Left cardiac atrium (tissue), 4 donors: Measurements from ENCODE around the gene NTM. TPM values are rescaled to one million over a fixed set of nuclear protein-coding genes. Genes with fewer than 3 reads are reported as not detected.
A peak's percentile ranks its signal among the peaks of the same experiment; 100 is the strongest.

ENCODE experiments used
- ATAC-seq, 2 donors: fragments of 200-7000 bp; cut with Tn5 transposase; one replicate each; pipeline ENCODE4 v1.9.1; 2020; ENCODE audit warnings: mild to moderate bottlenecking in 2 of 2, moderate library complexity in 2 of 2
- DNase-seq: peaks from one replicate; pipeline ENCODE4 v3.0.0-alpha.2; 2020
- intact Hi-C, 2 donors: fragments of 100-400 bp; cut with DNase I; formaldehyde crosslinking; loops; one replicate each; pipeline versions ENCODE4 v1.14.1 to v1.15.1; 2022 to 2023
- total RNA-seq, 2 donors: library from RNA; stranded (reverse); fragmentation: NEBNext Ultra II Directional; extraction: Animal tissue kit (Norgen Biotek cat#: 25700); gene quantifications; one replicate each; pipeline ENCODE4 v1.2.1, GENCODE V29; 2021
- donor health status: DM: no; HTN: yes; CAD: no.
- donor health status: DM: no; HTN: yes; CAD: no; lungs with severe emphysema.
- donor health status: DM: yes; HTN: yes; CAD: no.
- donor health status: Dilated cardiomyopathy.

NTM gene
- total RNA-seq, 2 donors from 2014 or later = 21.5 to 37.4 TPM

DNA sequence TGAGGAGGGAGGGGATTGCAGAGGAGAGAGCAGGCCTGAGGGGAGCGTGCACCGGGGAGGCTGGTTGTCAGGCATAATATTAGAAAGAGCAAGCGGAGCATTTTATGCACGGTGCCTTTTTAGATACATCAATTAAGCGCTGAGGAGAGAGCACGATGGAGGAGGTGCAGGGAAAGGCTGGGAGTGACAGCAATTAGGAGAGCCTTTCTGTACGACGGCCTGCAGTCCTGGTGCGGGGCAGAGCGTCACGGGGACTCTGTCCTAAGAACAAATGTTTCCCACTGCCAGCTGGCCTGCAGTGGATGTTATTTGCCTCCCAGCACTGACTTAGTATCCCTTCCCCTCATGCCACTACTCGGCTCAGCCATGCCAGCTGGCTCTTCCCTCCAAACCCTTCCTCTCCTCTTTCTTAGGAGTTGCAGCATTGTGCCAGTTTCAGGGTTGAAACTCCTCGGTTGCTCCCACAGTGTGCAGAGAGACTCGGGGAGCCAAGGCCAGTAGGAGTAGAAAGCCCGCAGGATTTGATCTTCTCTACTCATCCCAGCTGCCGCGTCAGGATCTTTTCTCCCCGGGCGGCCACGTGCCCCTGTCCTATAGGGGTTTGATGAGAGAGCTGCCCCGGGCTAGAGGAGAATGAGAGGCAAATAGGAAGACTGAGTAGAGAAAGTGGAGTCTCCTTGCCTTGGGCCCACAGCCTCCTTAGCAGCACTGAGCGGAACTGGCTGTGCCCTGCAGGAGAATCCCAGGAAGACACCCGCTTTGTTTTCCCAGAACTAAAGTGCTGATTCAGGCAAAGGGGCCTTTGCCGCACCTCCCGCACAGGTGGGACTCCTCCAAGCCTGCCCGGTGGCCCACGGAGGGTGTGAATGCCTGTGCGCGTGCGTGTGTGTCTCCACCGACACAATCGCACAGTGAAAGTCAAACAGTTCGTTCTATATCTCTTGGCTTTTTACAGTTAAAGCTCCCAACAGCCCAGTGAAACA is 875.3 kb downstream of the NTM start:
- ATAC-seq (peak; percentile 21 to 27), DNase-seq (no peak)
- intact Hi-C loops = no loop called here

DNA sequence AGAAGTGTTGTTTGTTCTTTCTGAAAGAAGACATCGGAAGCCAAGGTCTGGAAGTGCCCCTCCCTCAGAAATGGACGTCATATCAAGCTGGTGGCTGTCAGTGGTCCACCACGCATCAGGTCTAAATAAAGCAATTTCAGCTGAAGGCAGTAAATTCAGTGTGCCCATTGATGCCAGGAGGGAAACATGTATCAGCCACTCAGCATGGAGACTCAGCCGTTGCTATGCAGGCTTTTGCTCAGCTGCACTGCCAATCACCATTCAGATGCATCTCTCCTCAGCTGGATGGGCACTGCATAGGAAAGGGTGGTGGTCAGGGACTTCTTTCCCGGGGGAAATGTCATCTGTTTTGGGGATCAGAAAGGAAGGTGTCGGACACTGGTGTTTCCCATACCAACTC is 878.2 kb downstream of the NTM start:
- no peak for ATAC-seq
- DNase-seq = no peak
- intact Hi-C loops = no loop called here

DNA sequence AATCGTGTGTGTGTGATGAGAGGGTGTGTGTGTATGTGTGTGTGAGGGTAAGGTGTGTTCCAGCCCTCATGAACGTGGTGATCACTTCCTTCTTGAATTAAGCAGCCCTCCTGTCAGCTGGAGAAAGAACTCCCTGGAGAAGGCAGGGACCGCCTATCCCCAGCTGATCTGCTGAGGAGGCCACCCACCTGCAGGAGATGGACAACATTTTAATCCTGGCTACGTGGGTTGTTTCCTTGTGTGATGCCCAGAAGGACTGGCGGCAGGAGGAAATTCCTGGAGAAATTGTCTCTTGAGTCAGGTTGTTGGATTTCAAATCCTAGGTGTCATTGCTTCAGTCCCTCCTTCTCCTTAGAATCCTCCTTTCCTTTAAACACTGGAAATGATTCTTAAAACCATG is 878.8 kb downstream of the NTM start:
- intact Hi-C loops = no loop called here
- DNase-seq (no peak), ATAC-seq (no peak)

DNA sequence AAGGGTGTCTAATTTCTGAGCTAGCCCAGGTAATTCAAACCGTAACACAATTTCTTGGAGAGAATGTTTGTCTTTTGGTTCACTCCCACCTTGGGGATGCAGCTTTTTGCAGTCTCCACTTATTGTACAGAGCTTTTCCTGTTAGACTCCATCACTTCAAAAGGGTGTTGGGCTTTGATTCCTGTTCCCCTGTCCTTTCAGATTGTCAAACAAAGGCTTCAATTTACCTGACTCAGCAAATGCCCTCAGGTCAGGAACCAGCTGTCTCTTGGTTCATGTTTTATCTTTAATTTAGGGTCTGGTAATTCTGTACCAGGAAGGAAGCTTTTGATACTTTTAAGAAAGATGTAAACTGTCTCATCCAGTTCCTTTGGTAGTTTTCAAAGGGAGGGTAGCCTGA is 880.6 kb downstream of the NTM start:
- DNase-seq (no peak), ATAC-seq (no peak)
- intact Hi-C loops = no loop called here

DNA sequence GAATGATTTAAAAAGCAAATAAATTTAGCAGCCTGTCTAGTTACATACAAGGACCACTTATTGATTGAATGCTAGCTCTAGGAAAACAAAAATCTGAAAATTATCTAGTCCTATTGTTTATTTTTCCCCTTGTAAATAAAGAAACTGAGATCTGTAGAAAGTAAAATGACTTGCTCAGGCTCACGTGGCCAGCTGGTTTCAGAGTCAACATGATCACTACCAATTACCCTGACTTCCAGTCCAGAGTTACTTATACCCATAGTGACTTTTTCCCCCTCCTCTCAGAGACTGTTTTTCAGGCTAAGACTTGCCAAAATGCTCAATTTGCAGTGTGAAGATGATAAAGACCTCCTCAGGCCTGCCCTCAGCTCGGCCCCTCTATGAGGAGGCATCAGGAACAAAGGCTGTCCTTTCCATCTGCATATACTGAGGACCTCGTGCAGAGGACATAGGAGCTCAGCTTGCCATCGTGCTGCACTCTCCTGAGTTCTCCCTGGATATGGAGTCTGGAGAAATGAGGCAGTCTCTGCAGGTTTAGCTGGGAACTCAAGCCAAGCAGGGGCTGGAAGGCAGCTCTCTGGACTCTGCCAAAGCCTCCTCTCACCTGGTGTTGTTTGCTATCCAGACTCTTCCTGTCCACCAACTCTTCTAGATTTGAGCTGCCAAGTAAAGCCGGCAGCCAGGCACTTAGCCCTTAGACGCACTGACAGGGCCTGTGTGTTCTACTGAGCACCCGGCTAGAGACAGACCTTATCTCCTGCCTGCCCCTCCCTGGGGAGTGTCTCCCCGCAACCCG is 883.3 kb downstream of the NTM start:
- intact Hi-C loops = no loop called here
- ATAC-seq (peak in 1 of 2 donors; percentile 68), DNase-seq (no peak)

DNA sequence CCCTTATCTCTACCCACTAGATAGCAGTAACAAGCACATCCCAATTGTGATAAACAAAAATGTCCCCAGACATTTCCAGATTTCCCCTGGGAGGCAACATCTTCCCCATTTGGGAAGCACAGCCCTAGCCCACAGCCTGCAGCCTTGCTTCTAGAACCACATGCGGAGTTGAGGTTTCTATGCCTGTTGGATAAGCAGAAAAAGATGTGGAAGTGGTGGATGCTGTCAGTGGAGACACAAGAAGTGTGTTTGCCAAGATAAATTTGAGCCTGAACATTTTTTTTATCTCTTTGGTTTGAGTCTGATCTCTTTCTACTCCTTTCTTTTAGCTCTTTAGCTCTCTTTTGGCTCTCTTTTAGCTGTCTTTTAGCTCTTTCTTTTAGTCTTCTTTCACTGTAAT is 884.5 kb downstream of the NTM start:
- no peak for ATAC-seq
- no peak for DNase-seq
- intact Hi-C loops = no loop called here

DNA sequence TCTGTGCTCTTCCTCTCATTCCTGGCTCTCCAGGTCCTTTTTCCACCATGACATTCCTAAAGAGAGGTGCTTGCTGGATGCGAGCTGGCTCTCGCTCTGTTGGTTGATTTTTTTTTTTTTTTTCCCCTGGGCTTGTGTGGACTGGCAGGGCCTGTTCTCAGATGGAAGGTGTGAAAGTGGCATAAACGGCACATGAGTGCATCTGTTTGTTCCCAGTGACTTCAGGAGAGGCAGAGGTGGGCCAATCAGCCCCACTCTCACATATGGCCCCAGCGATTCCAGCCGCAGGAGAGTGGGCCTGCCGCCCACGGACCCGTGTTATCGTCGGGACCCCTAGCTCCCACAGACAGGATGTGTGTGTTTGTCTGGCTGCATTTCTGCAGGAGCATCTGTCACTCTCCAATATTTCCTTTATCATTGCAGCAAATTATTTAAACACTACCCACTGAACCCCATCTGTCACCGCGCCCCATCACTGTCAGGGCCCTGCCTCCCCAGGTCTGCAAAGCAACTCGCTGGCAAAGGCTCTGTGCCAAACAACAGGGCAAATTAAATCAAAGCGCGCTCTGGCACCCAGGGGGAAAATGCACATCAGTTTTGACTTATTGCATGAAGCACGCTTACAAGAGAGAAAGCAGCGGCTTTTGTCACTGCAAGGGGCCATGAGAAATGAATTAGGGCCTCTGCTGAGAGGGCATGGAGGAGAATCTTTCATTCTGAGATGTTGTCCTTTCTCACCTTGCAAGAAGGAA is 886.3 kb downstream of the NTM start:
- ATAC-seq = no peak
- intact Hi-C loops = no loop called here
- DNase-seq = no peak

DNA sequence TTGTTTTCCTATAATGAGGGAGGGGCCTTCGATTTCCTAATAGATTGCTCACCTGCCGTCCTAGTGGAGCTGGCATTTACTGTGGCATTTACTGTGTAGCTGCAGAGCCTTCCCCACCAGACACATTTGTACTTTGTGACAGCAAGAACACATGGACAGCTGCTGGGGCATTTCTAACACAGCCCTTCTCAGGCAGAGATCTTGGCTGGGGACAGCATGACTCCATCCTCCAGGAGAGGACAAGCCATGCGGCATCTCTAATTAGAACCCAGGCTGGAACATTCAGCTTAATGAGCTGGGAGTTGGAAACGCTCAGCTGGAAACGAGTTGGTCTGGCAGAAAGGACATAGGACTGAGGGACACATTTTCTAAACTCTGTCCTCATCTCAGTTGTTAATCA is 887.5 kb downstream of the NTM start:
- ATAC-seq (no peak), DNase-seq (no peak)
- intact Hi-C loops = no loop called here

DNA sequence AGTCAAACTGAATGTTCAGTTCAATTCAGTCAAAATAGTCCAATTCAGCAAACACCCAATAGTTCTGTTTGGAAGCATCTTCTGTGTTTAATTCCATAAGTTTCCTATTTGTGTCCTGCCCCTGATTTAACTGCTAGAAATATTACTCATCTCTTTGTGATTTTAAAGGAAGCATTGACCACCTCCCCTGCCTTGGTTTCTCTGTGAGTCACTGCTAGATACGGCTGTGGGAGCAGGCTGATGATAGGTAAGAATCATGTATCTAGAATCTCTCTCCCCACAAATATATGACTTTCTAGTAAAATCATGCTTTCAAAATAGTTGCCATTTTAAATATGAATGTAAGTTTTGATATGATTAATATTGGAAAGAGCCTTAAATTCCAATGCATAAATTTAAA is 888.5 kb downstream of the NTM start:
- intact Hi-C loops = no loop called here
- ATAC-seq (no peak), DNase-seq (no peak)

DNA sequence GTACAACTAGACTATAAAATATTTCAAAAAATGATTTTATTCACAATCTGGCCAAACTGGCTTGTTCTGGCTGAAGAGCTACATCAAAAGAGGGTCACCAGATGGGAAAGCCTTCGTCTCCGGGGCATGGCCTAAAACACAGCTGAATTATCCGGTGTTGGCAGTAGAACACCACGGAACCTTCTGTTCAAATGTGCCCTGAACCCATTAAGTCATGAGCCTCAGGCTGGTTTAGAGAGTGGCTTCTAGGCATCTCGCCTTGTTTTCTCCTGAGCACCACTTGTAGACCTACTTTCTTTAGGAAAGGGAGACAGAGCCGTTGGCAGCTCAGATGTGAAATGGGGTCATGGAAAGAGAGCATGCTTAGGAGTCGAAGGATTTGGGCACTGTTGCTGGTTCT is 890.2 kb downstream of the NTM start:
- intact Hi-C loops = no loop called here
- DNase-seq (no peak), ATAC-seq (no peak)

DNA sequence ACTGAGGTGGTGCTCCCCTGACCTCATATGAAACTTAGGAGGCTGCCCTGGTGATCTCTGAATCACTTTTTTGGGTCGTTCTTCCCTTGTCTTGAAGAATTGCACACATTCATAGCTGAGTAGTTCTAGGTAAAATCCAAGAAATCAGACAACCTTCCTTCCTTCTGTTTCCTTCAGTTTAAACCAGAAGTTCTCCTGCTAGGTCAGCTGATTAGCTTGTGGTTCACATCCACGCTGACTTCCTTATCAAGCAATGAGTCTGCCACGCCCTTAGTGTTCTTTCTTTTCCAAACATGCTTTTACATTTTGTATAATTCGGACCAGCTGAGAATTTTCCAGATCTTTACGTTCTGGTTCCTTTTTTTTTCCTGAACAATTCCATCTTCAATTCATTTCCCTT is 892.8 kb downstream of the NTM start:
- ATAC-seq = no peak
- intact Hi-C loops = no loop called here
- no peak for DNase-seq

DNA sequence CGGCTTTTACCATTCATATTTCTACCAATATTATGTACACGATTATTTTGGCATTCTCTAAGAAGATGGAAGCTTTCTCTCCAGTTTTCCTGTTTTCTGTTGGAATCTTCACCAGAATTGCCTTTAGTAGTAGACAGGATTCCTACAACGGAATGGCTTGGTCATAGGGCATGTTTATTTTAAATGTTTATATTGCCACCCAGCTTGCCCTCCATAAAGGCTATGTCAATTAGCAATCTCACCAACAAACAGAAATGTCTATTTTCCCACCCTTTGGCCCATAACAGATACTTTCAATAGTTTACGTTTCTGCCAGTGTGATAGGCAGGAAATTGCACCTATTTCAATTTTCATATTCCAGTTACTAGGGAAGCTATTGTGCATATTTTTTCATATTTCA is 893.5 kb downstream of the NTM start:
- DNase-seq = no peak
- no peak for ATAC-seq
- intact Hi-C loops = no loop called here

DNA sequence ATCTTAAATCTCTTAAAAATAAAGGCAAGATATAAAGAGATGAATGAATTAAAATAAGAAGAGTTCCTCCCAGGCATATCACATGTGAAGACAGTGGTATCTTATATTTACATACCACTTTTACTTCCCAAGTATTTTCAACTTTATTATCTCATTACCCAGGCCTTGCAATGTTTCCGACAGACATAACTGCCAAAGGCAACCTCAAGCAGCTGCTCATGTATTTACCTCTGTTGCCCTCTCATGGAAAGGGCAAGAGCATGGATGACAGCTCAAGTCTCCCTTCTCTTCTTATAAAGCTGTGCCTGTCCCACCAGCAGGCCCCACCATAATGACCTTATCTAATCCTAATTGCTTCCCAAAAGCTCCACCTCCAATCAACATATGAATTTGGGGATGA is 894.2 kb downstream of the NTM start:
- DNase-seq = no peak
- intact Hi-C loops = no loop called here

DNA sequence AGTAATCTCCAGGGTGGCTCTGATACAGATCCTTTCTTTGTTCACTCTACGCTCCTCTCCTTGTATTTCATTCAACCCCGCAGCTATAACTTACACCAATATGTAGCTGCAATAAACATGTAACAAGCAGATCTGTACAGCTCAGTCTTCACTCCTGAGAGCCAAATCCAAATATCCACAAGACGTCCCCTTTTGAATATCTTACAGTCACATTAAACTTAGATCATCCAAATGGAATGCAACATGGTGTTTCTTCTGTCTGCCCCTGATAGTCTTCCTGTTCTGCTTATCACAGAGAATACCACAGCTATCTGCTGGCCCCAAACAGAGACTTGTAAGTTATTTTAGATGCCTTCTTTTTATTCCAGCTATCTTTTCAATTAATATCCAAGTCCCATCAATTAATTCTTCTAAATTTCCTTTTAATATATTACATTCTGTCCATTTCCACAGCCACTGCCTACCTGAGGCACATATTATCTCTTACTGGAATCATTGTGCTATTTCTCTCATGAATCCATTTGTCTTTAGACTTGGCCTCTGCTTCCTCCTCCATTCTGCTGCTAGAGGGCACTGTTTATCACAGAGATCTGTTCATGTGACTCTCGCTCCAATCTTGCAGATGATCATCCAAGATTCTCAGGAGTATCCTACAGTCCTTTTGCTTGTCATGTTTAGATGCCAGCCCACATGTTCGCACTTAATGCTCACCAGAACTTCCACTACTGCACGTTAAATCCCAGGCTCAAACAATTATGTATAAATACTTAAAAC is 908.6 kb downstream of the NTM start:
- DNase-seq (no peak), ATAC-seq (peak in 1 of 2 donors; percentile 49)
- intact Hi-C loops = no loop called here

More for the DNA sequence above, 894.2 kb downstream of the NTM start:
- ATAC-seq = no peak

DNA sequence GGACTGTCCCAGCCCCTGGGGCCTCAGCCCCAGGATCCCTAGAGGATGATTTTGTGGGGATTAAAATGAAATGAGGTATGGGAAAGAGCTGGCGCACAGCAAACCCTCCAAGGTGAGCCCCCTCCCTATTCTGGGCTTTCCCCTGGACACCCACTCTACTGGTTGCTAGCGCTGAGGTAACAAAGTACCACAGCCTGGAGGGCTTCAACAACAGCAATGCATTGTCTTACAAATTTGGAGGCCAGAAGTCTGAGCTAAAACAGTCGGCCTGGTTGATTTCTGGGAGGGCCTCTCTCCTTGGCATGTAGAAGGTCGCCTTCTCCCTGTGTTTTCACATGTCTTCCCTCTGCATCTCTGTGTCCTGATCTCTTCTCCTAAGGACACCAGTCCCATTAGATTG is 913.6 kb downstream of the NTM start:
- ATAC-seq (no peak), DNase-seq (no peak)
- intact Hi-C loops = no loop called here

DNA sequence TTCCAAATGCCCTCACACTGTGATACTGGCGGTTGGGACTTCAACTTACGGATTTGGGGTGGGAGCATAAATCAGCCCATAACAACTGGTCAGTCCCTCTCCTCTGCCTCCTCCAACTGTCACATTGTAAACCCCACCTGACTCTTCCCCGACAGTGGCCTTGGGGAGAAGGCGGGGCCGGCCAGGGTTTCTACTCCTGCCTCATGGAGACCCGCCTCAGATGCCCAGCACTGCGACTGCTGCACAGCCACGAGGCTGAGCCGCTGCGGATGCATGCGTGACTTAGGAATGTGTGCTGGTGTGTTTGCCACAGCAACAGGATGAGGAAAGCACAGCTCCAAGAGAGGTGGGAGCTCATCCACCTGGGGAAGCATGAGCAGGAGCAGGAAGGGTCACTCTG is 914.2 kb downstream of the NTM start:
- ATAC-seq = no peak
- no peak for DNase-seq

DNA sequence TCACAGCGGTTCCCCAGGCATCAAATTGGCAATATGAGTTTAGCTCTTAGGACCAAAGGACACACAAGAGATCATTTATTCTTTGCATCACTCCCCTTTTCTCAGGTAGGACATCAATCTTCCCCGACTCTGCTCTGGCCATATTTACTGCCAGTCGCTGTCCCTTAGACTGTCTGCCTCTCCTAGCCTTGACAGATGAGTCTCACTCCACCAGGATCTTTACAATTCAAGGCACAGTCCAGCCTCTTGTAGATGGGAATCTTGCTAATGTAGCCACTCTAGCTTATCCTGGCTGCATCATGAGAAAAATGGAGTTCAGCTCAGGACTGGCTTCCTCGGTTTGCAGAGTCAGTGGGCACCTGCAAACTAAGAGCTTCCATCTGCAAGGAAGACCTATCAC is 915.2 kb downstream of the NTM start:
- ATAC-seq = no peak
- intact Hi-C loops = no loop called here

More for the DNA sequence above, 914.2 kb downstream of the NTM start:
- intact Hi-C loops = no loop called here

DNA sequence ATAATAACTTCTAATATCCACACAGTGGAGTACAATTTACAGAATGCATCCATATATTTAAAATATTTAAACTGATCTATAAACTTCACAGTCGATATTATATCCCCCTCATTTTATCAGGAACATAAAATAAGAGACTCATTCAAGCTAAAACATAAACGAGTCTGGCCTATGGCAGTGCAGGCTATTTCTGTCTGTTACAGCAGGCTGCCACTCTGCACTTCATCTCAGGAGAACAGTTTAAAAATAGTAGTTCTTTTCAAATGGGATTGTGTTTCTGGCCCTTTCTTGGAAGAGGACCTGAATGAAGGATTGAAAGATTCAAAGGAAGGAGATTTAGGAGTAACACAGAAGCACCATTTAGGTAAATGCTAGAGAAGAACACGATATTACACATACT is 915.7 kb downstream of the NTM start:
- DNase-seq (no peak), ATAC-seq (peak; percentile 30 to 52)
- intact Hi-C loops = no loop called here

More for the DNA sequence above, 915.2 kb downstream of the NTM start:
- DNase-seq = no peak

DNA sequence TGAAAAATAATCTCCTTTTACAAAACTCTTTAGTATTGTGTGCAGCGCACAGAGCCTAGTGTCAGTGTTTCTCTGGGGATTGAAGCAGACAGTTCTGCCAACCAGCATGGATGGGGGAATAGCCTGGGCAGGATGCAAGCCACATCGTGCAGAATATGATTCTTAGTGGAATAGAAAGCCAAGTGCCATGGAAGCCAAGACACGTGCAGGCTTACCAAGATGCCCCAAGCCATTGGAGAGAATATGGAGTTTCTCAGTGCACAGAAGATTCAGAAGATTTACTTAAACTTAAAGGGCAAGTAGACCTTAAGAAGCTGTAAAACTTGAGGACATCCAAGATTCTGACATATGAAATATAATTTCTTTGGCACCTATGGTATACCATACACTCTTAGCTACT is 917.6 kb downstream of the NTM start:
- intact Hi-C loops = no loop called here
- ATAC-seq (no peak), DNase-seq (no peak)
